HG03378 (cell line): ENCODE results near the gene LYAR.

Experiments
- ATAC-seq: cut with Tn5 transposase; IDR thresholded peaks from one replicate; pipeline ENCODE4 v1.9.1; 2021; ENCODE audit warnings: mild to moderate bottlenecking, moderate library complexity; ENCODE audit not compliant: unreplicated experiment

LYAR gene

GRCh38 chr4:4316150-4316495, 26.2 kb upstream of the LYAR start:
- ATAC-seq = no peak

GRCh38 chr4:4315461-4316149, 25.7 kb upstream of the LYAR start:
- ATAC-seq = no peak

- ATAC-seq = no peak
Observed at GRCh38 chr4:4311193-4311592, 21.2 kb upstream of the LYAR start.

GRCh38 chr4:4308800-4309441, 19.0 kb upstream of the LYAR start:
- ATAC-seq = no peak

- no peak for ATAC-seq
Observed at GRCh38 chr4:4306920-4307319, 17.0 kb upstream of the LYAR start.

GRCh38 chr4:4302416-4302815, 12.5 kb upstream of the LYAR start:
- no peak for ATAC-seq

GRCh38 chr4:4302001-4302400, 12.0 kb upstream of the LYAR start:
- ATAC-seq = no peak

GRCh38 chr4:4299006-4299405, 9.1 kb upstream of the LYAR start:
- no peak for ATAC-seq

- no peak for ATAC-seq
Observed at GRCh38 chr4:4296283-4296846, 6.4 kb upstream of the LYAR start.

GRCh38 chr4:4293279-4293678, 3.3 kb upstream of the LYAR start:
- no peak for ATAC-seq

GRCh38 chr4:4289597-4289940, 385 bp downstream of the LYAR start:
- peak; percentile 20 for ATAC-seq

- ATAC-seq = no peak
Observed at GRCh38 chr4:4289055-4289454, 899 bp downstream of the LYAR start.

GRCh38 chr4:4288098-4288497, 1.9 kb downstream of the LYAR start:
- no peak for ATAC-seq

- ATAC-seq = no peak
Observed at GRCh38 chr4:4284827-4285618, 4.9 kb downstream of the LYAR start.

- no peak for ATAC-seq
Observed at GRCh38 chr4:4281787-4282186, 8.2 kb downstream of the LYAR start.

GRCh38 chr4:4277531-4277930, 12.4 kb downstream of the LYAR start:
- no peak for ATAC-seq

GRCh38 chr4:4274226-4274625, 15.7 kb downstream of the LYAR start:
- no peak for ATAC-seq

GRCh38 chr4:4271912-4272311, 18.0 kb downstream of the LYAR start:
- ATAC-seq = no peak

GRCh38 chr4:4270529-4270928, 19.4 kb downstream of the LYAR start:
- ATAC-seq = no peak

- ATAC-seq = no peak
Observed at GRCh38 chr4:4269856-4270255, 20.1 kb downstream of the LYAR start.

GRCh38 chr4:4269331-4269731, 20.6 kb downstream of the LYAR start:
- ATAC-seq = no peak

GRCh38 chr4:4268776-4269175, 21.2 kb downstream of the LYAR start:
- ATAC-seq = no peak
